H1 (cell line): Measurements from ENCODE around the gene SOCS7. TPM values are rescaled to one million over a fixed set of nuclear protein-coding genes. Genes with fewer than 3 reads are reported as not detected.

Experiments
- CTCF ChIA-PET: fragments of 300-600 bp; sonication (Branson Sonifier 250); formaldehyde crosslinking; loops from one replicate; lab custom pipeline; 2021; ENCODE audit not compliant: partially characterized antibody; lab: Charles Lee
- POLR2A ChIA-PET: fragments of 300-600 bp; sonication (Branson Sonifier 250); formaldehyde crosslinking; loops from one replicate; lab custom pipeline; 2021; ENCODE audit warnings: inconsistent platforms; ENCODE audit not compliant: partially characterized antibody; lab: Charles Lee
- DNase-seq, 2 experiments: peaks; one replicate each; pipeline versions ENCODE4 v3.0.0 to v3.0.0-alpha.2; 2010 to 2022; ENCODE audit warnings: low spot score in 2 of 2, low read depth in 1 of 2, mixed read lengths in 1 of 2
- FAIRE-seq: peaks from 2 replicates; lab custom pipeline; 2011; peaks lifted over from hg19 to GRCh38; lab: Jason Lieb, UNC
- H2AFZ ChIP-seq: 2 replicates; pipeline ENCODE4 v1.8.1; 2012; ENCODE audit warnings: low read length, inconsistent platforms
- H2AK5ac ChIP-seq: 2 replicates; pipeline ENCODE4 v1.6.1; 2013; ENCODE audit warnings: low read depth, low read length
- H2BK120ac ChIP-seq: replicated peaks from 2 replicates; pipeline ENCODE3; 2013; ENCODE audit warnings: low read depth, low read length, inconsistent platforms
- H2BK12ac ChIP-seq: 2 replicates; pipeline ENCODE4 v1.6.1; 2013; ENCODE audit warnings: low read depth, low read length
- H2BK15ac ChIP-seq: 2 replicates; pipeline ENCODE4 v1.6.1; 2013; ENCODE audit warnings: low read length
- H2BK20ac ChIP-seq: 2 replicates; pipeline ENCODE4 v1.6.1; 2013; ENCODE audit warnings: low read length
- H2BK5ac ChIP-seq: 2 replicates; pipeline ENCODE4 v1.6.1; 2013; ENCODE audit warnings: low read depth, low read length
- H3K14ac ChIP-seq: 2 replicates; pipeline ENCODE4 v1.6.1; 2013; ENCODE audit warnings: inconsistent platforms; ENCODE audit not compliant: insufficient read length
- H3K18ac ChIP-seq: 2 replicates; pipeline ENCODE4 v1.6.1; 2013; ENCODE audit warnings: low read length; ENCODE audit errors: extremely low read depth
- H3K23ac ChIP-seq: 2 replicates; pipeline ENCODE4 v1.6.1; 2013; ENCODE audit warnings: inconsistent platforms; ENCODE audit not compliant: insufficient read length
- H3K23me2 ChIP-seq: 2 replicates; pipeline ENCODE4 v1.6.1; 2013; ENCODE audit warnings: low read depth, low read length
- H3K27ac ChIP-seq: 2 replicates; pipeline ENCODE4 v1.6.1; 2011; ENCODE audit warnings: low read depth, low read length, inconsistent platforms
- H3K27me3 ChIP-seq, 4 experiments: replicated peaks in 1 of 4; 1 replicate in 1 of 4; 2 replicates in 3 of 4; pipeline versions ENCODE4 v1.6.1 to v1.8.1; 2011 to 2013; ENCODE audit warnings: low read length in 3 of 4, mild to moderate bottlenecking in 3 of 4, inconsistent platforms in 2 of 4, mixed read lengths in 2 of 4, moderate library complexity in 1 of 4; ENCODE audit not compliant: control insufficient read depth in 3 of 4, insufficient read depth in 3 of 4; ENCODE audit errors: extremely low read depth in 1 of 4
- H3K36me3 ChIP-seq, 4 experiments: 2 replicates each; pipeline versions ENCODE4 v1.6.1 to v1.8.1; 2011 to 2013; ENCODE audit warnings: mild to moderate bottlenecking in 4 of 4, low read length in 3 of 4, moderate library complexity in 2 of 4, control low read depth in 1 of 4, inconsistent platforms in 1 of 4; ENCODE audit not compliant: insufficient read depth in 4 of 4, control insufficient read depth in 2 of 4
- H3K4ac ChIP-seq: replicated peaks from 2 replicates; pipeline ENCODE3; 2013; ENCODE audit warnings: low read length, low read depth, mixed read lengths, inconsistent platforms; ENCODE audit not compliant: insufficient read length
- H3K4me1 ChIP-seq, 4 experiments: replicated peaks in 1 of 4; 1 replicate in 1 of 4; 2 replicates in 3 of 4; pipeline versions ENCODE4 v1.6.1 to v1.8.1; 2011 to 2013; ENCODE audit warnings: low read length in 3 of 4, inconsistent platforms in 2 of 4, mixed read lengths in 1 of 4; ENCODE audit not compliant: insufficient read depth in 4 of 4, control insufficient read depth in 3 of 4
- H3K4me2 ChIP-seq, 2 experiments: 2 replicates each; pipeline versions ENCODE4 v1.6.1 to v1.8.1; 2011 to 2013; ENCODE audit warnings: low read depth in 2 of 2, low read length in 2 of 2, control low read depth in 1 of 2, inconsistent platforms in 1 of 2, mild to moderate bottlenecking in 1 of 2; ENCODE audit not compliant: insufficient read depth in 1 of 2
- H3K4me3 ChIP-seq, 4 experiments: fragments of 200-600, 300-600 bp in 1 of 4; sonication (generic), shearing (Covaris generic), sonication (Bioruptor Twin) in 1 of 4; 2 replicates each; pipeline versions ENCODE4 v1.5.1 to v1.8.1; 2011 to 2016; ENCODE audit warnings: low read length in 4 of 4, low read depth in 3 of 4, control low read depth in 2 of 4, inconsistent platforms in 2 of 4, mild to moderate bottlenecking in 2 of 4, mixed read lengths in 1 of 4, moderate library complexity in 1 of 4; ENCODE audit not compliant: insufficient read depth in 2 of 4; ENCODE audit errors: extremely low read depth in 1 of 4
- H3K56ac ChIP-seq: replicated peaks from 2 replicates; pipeline ENCODE3; 2013; ENCODE audit warnings: low read depth, mild to moderate bottlenecking, mixed read lengths, low read length, inconsistent platforms; ENCODE audit not compliant: insufficient read length
- H3K79me1 ChIP-seq: 2 replicates; pipeline ENCODE4 v1.6.1; 2013; ENCODE audit warnings: low read depth, low read length, control low read depth
- H3K79me2 ChIP-seq, 2 experiments: 2 replicates each; pipeline versions ENCODE4 v1.6.1 to v1.8.1; 2012 to 2013; ENCODE audit warnings: low read length in 2 of 2, mild to moderate bottlenecking in 2 of 2, inconsistent platforms in 1 of 2; ENCODE audit not compliant: insufficient read depth in 2 of 2, control insufficient read depth in 1 of 2
- H3K9ac ChIP-seq, 4 experiments: replicated peaks in 1 of 4; 1 replicate in 1 of 4; 2 replicates in 3 of 4; pipeline versions ENCODE4 v1.6.1 to v1.8.1; 2011 to 2013; ENCODE audit warnings: low read depth in 3 of 4, low read length in 3 of 4, control low read depth in 2 of 4, mild to moderate bottlenecking in 2 of 4, moderate library complexity in 2 of 4, inconsistent platforms in 1 of 4; ENCODE audit errors: extremely low read depth in 1 of 4
- H3K9me3 ChIP-seq, 2 experiments: 2 replicates each; pipeline versions ENCODE4 v1.6.1 to v1.8.1; 2012 to 2013; ENCODE audit warnings: mild to moderate bottlenecking in 2 of 2, moderate library complexity in 2 of 2, control low read depth in 1 of 2, inconsistent platforms in 1 of 2, low read depth in 1 of 2, low read length in 1 of 2, mixed read lengths in 1 of 2; ENCODE audit not compliant: insufficient read depth in 2 of 2
- H4K20me1 ChIP-seq, 2 experiments: replicated peaks in 1 of 2; 2 replicates each; pipeline versions ENCODE3 to v1.8.1; 2011 to 2013; ENCODE audit warnings: inconsistent platforms in 2 of 2, low read length in 2 of 2, mild to moderate bottlenecking in 1 of 2; ENCODE audit not compliant: insufficient read depth in 2 of 2, control insufficient read depth in 1 of 2
- H4K5ac ChIP-seq: 2 replicates; pipeline ENCODE4 v1.6.1; 2013; ENCODE audit warnings: low read length, low read depth, mixed read lengths, inconsistent platforms; ENCODE audit not compliant: insufficient read length
- H4K8ac ChIP-seq: 2 replicates; pipeline ENCODE4 v1.8.0; 2013; ENCODE audit warnings: mild to moderate bottlenecking, moderate library complexity, low read length, inconsistent platforms; ENCODE audit not compliant: insufficient read depth; ENCODE audit errors: extremely low read depth
- H4K91ac ChIP-seq: replicated peaks from 2 replicates; pipeline ENCODE3; 2013; ENCODE audit warnings: low read length, mixed read lengths, inconsistent platforms; ENCODE audit not compliant: insufficient read length
- BACH1 ChIP-seq: IDR thresholded peaks from 2 replicates; pipeline ENCODE4 v1.6.1; 2012; ENCODE audit warnings: low read length, improper control_type of control experiment
- CREB1 ChIP-seq: IDR thresholded peaks from 2 replicates; pipeline ENCODE4 v1.6.1; 2012; ENCODE audit warnings: inconsistent platforms
- GTF2F1 ChIP-seq: IDR thresholded peaks from 2 replicates; pipeline ENCODE4 v1.6.1; 2012; ENCODE audit warnings: low read depth, low read length, improper control_type of control experiment, borderline replicate concordance
- JUND ChIP-seq: IDR thresholded peaks from 2 replicates; pipeline ENCODE4 v1.6.1; 2011; ENCODE audit warnings: mild to moderate bottlenecking, improper control_type of control experiment, low read length
- KDM1A ChIP-seq: fragments of 200-600, 300-600 bp; sonication (generic); IDR thresholded peaks from 2 replicates; pipeline ENCODE4 v1.7.1; 2016; ENCODE audit warnings: mild to moderate bottlenecking, low read length, borderline replicate concordance
- KDM5A ChIP-seq: fragments of 200-600 bp; IDR thresholded peaks from 2 replicates; pipeline ENCODE4 v1.7.1; 2012; ENCODE audit warnings: mild to moderate bottlenecking, low read length, inconsistent platforms, mixed read lengths
- NRF1 ChIP-seq: IDR thresholded peaks from 2 replicates; pipeline ENCODE4 v1.6.1; 2011; ENCODE audit warnings: mild to moderate bottlenecking, low read depth, low read length, improper control_type of control experiment
- RFX5 ChIP-seq: IDR thresholded peaks from 2 replicates; pipeline ENCODE4 v1.6.1; 2011; ENCODE audit warnings: low read depth, low read length, improper control_type of control experiment, borderline replicate concordance
- SUZ12 ChIP-seq: fragments of 200-600 bp; sonication (generic); IDR thresholded peaks from 2 replicates; pipeline ENCODE4 v1.6.1; 2012; ENCODE audit warnings: mild to moderate bottlenecking, inconsistent platforms, low read length, moderate library complexity, mixed read lengths
- WGBS, 2 experiments: shearing (Covaris generic) in 1 of 2; methylation state at CpG; one replicate each; pipeline versions ENCODE4 v1.1.6 to v1.1.7; 2013 to 2015; ENCODE audit warnings: low lambda C conversion rate in 2 of 2, mixed read lengths in 2 of 2, inconsistent platforms in 1 of 2, low coverage in 1 of 2, missing lambda C conversion rate in 1 of 2; ENCODE audit not compliant: insufficient replicate concordance in 2 of 2, insufficient coverage in 1 of 2, insufficient read length in 1 of 2; ENCODE audit errors: extremely low coverage in 1 of 2, missing lambda C conversion rate in 1 of 2; 5-methylcytosine and 5-hydroxymethylcytosine counted together
- polyA plus RNA-seq, 7 experiments: library from polyadenylated mRNA; depleted of rRNA in 3 of 7; stranded (reverse) in 5 of 7; unstranded in 2 of 7; fragments of >200 nt in 5 of 7; fragments of 200-250 nt in 2 of 7; gene quantifications; 1 replicate in 5 of 7; 2 replicates in 1 of 7; 4 replicates in 1 of 7; pipeline versions ENCODE4 v1.2.1 to v1.2.3, GENCODE V29; 2011 to 2013; ENCODE audit warnings: missing spikeins in 2 of 7, mixed read lengths in 2 of 7
- total RNA-seq: library from RNA; stranded (reverse); fragmentation: NEBNext Ultra II Directional; extraction: Animal tissue kit (Norgen Biotek cat#: 25700); gene quantifications from 2 replicates; pipeline ENCODE4 v1.2.1, GENCODE V29; 2021
- TF ChIP-seq, protein P1 (sequence below): IDR thresholded peaks from 2 replicates; pipeline ENCODE4 v1.6.1; 2012; ENCODE audit warnings: inconsistent platforms

The SOCS7 gene
- total and polyA plus RNA-seq, 2 of the 8 experiments (the other 6 are each of a cell fraction or from before 2014, with no cell fraction given), result 13.5 to 26.9 TPM

DNA sequence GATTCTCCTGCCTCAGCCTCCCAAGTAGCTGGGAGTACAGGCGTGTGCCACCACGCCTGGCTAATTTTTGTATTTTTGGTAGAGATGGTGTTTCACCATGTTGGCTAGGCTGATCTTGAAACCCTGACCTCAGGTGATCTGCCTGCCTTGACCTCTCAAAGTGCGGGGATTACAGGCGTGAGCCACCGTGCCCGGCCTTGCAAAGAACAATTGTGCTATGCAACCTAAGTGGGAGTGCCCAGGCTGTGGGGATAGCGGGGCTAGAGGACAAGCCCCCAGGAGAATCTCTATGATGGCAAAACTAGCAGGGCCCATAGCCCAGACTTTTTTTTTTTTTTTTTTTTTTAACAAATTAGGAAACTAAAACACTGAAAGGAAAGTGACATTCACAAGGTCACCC, 5.9 kb upstream of the SOCS7 start:
- H3K18ac ChIP-seq, result no peak overlapping the region
- H3K23ac ChIP-seq, result no peak overlapping the region
- no peak overlapping the region for H3K4me3 ChIP-seq
- H4K8ac ChIP-seq, result no peak overlapping the region
- 94% methylated on average over 7 of the region's 7 CpGs; no CpG with 5 or more reads in 1 of the 2 experiments for WGBS, 2 experiments
- FAIRE-seq (no peak), DNase-seq (no peak)
- POLR2A ChIA-PET, result interaction anchor here (1.3 to 1.8 kb wide), 3 partner anchors 13 to 69 kb away, joined by 3 to 11 read pairs (median 4); no protein-coding TSS in a partner anchor
- no peak overlapping the region for H3K4me2 ChIP-seq
- no peak overlapping the region for H2BK5ac ChIP-seq
- no peaks in the 10 kb centered on the region for H3K36me3 ChIP-seq
- no peak overlapping the region for H3K9ac ChIP-seq
- no peak overlapping the region for H3K4ac ChIP-seq
- no peak overlapping the region for H3K14ac ChIP-seq
- CTCF ChIA-PET, result interaction anchor here (1.6 to 25.7 kb wide), 4 partner anchors 14 to 74 kb away, joined by 4 to 400 read pairs (median 100); partner anchors contain the start of gene ARHGAP23
- no peak overlapping the region for H2BK20ac ChIP-seq
- no peak overlapping the region for H2AFZ ChIP-seq
- no peaks in the 10 kb centered on the region for H3K23me2 ChIP-seq
- no peak overlapping the region for H2BK15ac ChIP-seq
- H4K91ac ChIP-seq, result no peak overlapping the region
- no peak overlapping the region for H2BK12ac ChIP-seq
- H3K27me3 ChIP-seq, result no peaks in the 10 kb centered on the region
- no peaks in the 10 kb centered on the region for H3K9me3 ChIP-seq
- H4K20me1 ChIP-seq, result no peaks in the 10 kb centered on the region
- peaks cover 0 to 13% (median 6%) of the 10 kb centered on the region in 4 experiments; a peak in 6 of 7 replicates for H3K4me1 ChIP-seq
- H2BK120ac ChIP-seq, result no peak overlapping the region
- no peaks in the 10 kb centered on the region for H3K79me1 ChIP-seq
- no peaks in the 10 kb centered on the region for H3K79me2 ChIP-seq
- H4K5ac ChIP-seq, result no peak overlapping the region
- no peak for TF ChIP-seq SUZ12
- TF ChIP-seq, protein P1, sequence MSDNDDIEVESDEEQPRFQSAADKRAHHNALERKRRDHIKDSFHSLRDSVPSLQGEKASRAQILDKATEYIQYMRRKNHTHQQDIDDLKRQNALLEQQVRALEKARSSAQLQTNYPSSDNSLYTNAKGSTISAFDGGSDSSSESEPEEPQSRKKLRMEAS, result no peak
- TF ChIP-seq NRF1, result no peak
- no peak for TF ChIP-seq BACH1
- TF ChIP-seq CREB1, result no peak
- TF ChIP-seq JUND, result no peak
- no peak for TF ChIP-seq RFX5
- TF ChIP-seq KDM5A, result no peak
- TF ChIP-seq GTF2F1, result no peak
- no peak for TF ChIP-seq KDM1A
- H3K56ac ChIP-seq, result no peak overlapping the region
- H2AK5ac ChIP-seq, result no peak overlapping the region
- H3K27ac ChIP-seq, result no peak overlapping the region
